GM18909 (cell line): ENCODE results near the gene GPR42.
"Not testable (repeated sequence)": the region's sequence is repeated elsewhere in the genome, so short reads cannot be mapped to it uniquely, and the experiment has no call there.

Experiments
- ATAC-seq: cut with Tn5 transposase; IDR thresholded peaks from one replicate; pipeline ENCODE4 v1.9.1; 2021; ENCODE audit warnings: mild to moderate bottlenecking; ENCODE audit not compliant: unreplicated experiment, poor library complexity

The GPR42 gene

GRCh38 chr19:35392742-35393715 is 22.2 kb downstream of the GPR42 start:
- no peak for ATAC-seq

DNA sequence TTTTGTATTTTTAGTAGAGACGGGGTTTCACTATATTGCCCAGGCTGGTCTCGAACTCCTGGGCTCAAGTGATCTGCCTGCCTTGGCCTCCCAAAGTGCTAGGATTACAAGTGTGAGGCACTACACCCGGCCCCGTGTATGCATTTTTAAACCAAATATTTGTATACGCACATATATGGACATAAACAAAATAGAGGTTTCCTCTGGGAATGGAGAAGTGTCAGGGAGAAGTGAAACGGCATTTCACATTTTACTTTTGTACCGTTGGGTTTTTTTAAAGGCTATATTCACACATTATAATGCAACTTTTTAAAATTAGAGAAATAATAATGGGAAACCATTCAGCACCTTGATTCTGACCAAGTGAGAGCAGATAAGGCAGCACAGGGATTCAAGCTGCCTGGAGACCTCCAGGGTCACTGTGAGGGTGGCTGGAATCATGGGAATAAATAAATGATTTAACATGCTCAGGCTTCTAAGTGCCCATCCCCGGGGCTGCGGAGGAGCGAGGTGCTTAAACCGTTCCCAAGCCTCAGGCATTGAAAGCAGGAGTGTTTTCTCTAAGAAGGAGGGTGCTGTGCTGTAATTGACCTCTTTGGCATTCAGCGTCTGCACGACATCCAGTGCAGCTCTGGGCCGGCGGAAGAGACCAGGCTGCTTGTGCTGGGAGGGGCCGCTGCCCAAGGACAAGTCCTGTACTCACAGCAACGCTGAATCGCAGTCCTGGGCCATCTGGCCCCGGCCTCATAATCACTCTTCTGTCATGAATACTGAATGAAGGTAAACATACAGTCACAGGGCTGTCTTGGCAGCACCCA is 24.7 kb downstream of the GPR42 start:
- ATAC-seq, result no peak

- ATAC-seq, result no peak
These were observed 25.5 kb downstream of the GPR42 start for GRCh38 chr19:35396240-35396885.

- no peak for ATAC-seq
These were observed 26.2 kb downstream of the GPR42 start for GRCh38 chr19:35397064-35397463.

GRCh38 chr19:35398570-35398969 is 27.7 kb downstream of the GPR42 start:
- ATAC-seq, result no peak

GRCh38 chr19:35399231-35399630 is 28.4 kb downstream of the GPR42 start:
- no peak for ATAC-seq

GRCh38 chr19:35399948-35400772 is 29.3 kb downstream of the GPR42 start:
- ATAC-seq, result no peak

- ATAC-seq, result no peak
These were observed 29.9 kb downstream of the GPR42 start for GRCh38 chr19:35400773-35401100.

DNA sequence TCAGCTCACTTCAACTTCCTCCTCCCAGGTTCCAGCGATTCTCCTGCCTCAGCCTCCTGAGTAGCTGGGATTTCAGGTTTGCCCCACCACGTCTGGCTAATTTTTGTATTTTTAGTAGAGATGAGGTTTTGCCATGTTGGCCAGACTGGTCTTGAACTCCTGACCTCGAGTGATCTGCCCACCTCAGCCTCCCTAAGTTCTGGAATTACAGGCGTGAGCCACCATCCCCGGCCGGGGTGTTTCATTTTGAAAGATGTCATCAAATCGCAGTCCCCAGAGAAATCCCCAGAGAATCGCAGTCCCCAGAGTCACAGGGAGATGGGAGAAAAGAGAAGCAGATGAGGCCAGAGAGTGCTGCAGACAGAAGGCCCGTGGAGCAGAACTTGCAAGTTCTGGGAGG is 30.5 kb downstream of the GPR42 start:
- not testable (repeated sequence) for ATAC-seq

- no peak for ATAC-seq
These were observed 32.4 kb downstream of the GPR42 start for GRCh38 chr19:35403116-35403760.

DNA sequence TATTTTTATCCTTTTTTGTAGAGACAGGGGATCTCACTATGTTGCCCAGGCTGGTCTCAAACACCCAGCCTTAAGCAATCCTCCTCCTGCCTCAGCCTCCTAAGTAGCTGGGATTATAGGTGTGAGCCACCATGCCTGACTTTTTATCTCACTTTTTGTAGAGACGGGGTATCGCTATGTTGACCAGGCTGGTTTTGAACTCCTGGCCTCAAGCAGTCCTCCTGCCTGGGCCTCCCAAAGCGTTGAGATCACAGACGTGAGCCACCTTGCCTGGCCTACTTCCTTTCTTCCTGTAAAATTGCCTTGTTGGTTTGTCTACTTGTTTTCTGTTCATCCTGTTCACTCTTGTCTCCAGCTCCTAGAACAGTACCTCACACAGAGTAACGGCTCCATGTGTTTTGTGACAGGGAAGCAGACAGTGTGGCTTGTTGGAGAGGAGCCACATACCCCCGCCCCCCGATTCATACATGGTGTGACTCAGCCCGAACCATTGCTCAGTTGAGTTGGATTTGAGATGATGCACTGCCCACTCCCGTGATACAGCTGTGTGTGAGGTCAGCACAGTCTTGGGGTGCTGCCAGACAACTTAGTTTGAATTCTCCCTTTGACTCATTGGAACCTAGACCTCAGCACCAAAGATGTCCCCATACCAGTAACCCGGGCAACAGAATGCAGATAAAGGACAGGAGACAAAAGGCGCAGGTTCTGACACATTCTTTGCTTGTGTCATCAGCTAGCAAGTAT is 34.2 kb downstream of the GPR42 start:
- peak; percentile 67 for ATAC-seq

DNA sequence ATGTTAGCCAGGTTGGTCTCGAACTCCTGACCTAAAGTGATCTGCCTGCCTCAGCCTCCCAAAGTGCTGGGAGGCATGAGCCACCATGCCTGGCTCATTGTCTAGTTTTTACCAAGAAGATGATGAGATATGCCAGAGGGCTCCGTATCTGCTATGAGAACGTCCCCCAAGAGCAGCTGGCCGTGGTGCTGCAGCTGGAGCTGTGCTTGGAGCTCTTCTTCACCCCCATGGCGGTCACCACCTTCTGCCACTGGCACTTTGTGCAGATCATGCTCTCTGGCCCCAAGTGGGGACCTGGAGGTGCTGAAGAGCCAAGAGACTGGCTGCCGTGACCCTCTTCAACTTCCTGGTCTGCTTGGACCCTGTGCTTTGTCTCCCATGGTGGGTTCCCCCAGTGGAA is 36.8 kb downstream of the GPR42 start:
- ATAC-seq, result no peak

DNA sequence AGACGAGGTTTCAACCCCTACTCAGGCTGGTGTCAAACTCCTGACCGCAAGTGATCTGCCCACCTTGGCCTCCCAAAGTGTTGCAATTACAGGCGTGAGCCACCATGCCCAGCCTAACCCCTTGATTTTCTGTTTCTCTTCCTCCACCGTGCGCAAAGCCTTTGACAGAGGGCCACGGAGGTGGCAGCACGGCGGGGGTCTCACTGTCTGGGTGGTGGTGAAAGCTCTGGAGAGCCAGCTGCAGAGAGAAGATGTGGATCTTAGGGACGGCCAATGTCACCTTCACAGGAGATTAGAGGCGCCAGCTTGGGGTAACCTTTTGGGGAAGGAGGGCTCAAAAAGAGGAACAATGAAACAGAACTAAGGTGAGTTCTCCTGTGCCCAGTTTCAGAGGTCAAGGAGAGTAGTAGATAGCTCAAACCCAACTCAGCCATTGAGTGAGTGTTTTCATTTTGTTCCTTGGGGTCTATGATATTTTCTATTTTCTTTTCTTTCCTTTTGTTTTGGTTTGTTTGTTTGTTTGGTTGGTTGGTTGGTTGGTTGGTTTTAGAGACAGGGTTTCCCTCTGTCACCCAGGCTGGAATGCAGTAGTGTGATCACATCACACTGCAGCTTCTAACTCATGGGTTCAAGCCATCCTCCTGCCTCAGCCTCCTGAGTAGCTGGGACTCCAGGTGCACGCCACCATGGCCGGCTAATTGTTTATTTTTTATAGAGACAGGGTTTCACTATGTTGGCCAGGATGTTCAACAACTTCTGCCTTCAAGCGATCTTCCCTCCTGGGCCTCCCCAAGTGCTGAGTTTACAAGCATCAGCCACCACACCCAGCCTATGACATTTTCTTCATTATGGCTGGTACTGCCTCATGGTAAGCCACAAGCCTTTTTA is 37.7 kb downstream of the GPR42 start:
- no peak for ATAC-seq

GRCh38 chr19:35409191-35409590 is 38.3 kb downstream of the GPR42 start:
- ATAC-seq, result no peak

DNA sequence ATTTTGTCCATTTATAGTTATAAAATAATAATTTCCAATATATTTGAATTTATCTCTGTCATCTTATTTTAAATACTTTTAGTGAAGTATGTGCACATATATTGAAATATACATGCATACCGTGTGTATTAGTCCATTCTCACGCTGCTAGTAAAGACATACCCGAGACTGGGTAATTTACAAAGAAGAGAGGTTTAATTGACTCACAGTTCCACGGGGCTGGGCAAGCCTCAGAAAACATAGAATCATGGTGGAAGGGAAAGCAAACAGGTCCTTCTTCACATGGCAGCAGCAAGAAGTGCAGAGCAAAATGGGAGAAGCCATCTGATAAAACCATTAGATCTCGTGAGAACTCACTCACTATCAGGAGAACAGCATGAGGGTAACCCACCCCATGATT is 39.6 kb downstream of the GPR42 start:
- ATAC-seq, result no peak

GRCh38 chr19:35414442-35414841 is 43.6 kb downstream of the GPR42 start:
- ATAC-seq, result no peak

DNA sequence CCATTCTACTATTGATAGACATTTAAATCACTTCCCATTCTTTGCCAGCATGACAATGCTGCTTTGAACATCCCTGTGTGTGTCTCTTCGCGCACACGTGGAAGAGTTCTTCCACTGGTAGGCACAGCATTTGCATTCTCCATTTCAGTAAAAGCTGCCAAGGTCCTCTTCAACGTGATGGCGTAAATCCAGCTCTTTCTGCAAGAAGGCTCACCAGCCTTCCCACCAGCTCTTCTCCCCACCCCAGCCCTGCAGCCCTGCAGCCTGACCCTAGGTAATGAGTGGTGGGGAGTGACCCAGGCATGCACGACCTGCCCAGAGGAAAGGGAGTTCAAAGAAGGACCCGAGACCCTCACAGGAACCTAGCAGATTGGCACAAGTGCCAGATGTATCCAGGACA is 45.5 kb downstream of the GPR42 start:
- ATAC-seq, result no peak

DNA sequence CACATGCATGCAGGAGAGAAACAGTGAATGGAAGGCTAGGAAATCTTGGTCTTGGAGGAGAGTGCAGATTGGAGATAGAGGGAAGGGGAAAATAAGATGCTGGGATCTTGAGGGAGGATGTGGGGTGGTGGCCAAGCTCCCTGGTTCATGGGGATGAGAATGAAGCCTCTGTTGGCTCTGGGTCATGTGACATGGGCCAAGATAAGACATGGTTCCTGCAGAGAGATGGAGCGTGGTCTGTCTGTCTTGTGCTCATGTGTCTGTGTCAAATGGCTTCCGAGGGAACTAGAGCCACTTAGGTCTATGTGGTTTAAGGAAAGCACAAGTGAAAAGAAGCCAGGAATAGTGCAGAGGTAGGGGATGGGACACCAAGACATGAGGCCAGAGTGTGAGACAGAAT is 46.4 kb downstream of the GPR42 start:
- no peak for ATAC-seq
